BE2C (cell line): ENCODE data around the gene WDR37.

ENCODE experiments used
- DNase-seq: peaks from one replicate; pipeline ENCODE4 v3.0.0-alpha.2; 2020
- H3K27me3 ChIP-seq: fragments of 250-450 bp; sonication (Bioruptor Pico); 2 replicates; pipeline ENCODE4 v1.5.1; 2020; ENCODE audit warnings: mild to moderate bottlenecking
- H3K36me3 ChIP-seq: fragments of 250-450 bp; sonication (Bioruptor Pico); 2 replicates; pipeline ENCODE4 v1.5.1; 2020; ENCODE audit warnings: mild to moderate bottlenecking
- H3K4me1 ChIP-seq: fragments of 250-450 bp; sonication (Bioruptor Pico); 2 replicates; pipeline ENCODE4 v1.5.1; 2020
- H3K4me3 ChIP-seq: 2 replicates; pipeline ENCODE4 v1.5.1; 2011; ENCODE audit warnings: low read depth, low read length
- H3K9me3 ChIP-seq: fragments of 250-450 bp; sonication (Bioruptor Pico); 2 replicates; pipeline ENCODE4 v1.5.1; 2020
- CTCF ChIP-seq: IDR thresholded peaks from 2 replicates; pipeline ENCODE4 v1.5.1; 2012; ENCODE audit warnings: mild to moderate bottlenecking, low read depth, low read length

The WDR37 gene

GRCh38 chr10:1049425-1049958 lies 6.7 kb upstream of the WDR37 start:
- Histone ChIP-seq H3K4me1 (no peaks in the 10 kb centered on the region; the same call in none of the 2 replicates), H3K9me3 (no peaks in the 10 kb centered on the region), H3K36me3 (no peaks in the 10 kb centered on the region; the same call in none of the 2 replicates), H3K4me3 (peak overlapping the region; percentile 89), H3K27me3 (no peaks in the 10 kb centered on the region)
- TF ChIP-seq CTCF: no peak
- DNase-seq: no peak

- Histone ChIP-seq H3K9me3 (no peaks in the 10 kb centered on the region), H3K36me3 (no peaks in the 10 kb centered on the region; the same call in none of the 2 replicates), H3K27me3 (no peaks in the 10 kb centered on the region), H3K4me1 (no peaks in the 10 kb centered on the region), H3K4me3 (peak overlapping the region; percentile 89)
- TF ChIP-seq CTCF: no peak
- DNase-seq: peak; percentile 42
These were observed 6.0 kb upstream of the WDR37 start for GRCh38 chr10:1050145-1050544.

- Histone ChIP-seq H3K9me3 (no peaks in the 10 kb centered on the region), H3K27me3 (no peaks in the 10 kb centered on the region), H3K36me3 (no peaks in the 10 kb centered on the region; the same call in none of the 2 replicates), H3K4me3 (peak overlapping the region; percentile 89), H3K4me1 (no peaks in the 10 kb centered on the region)
- TF ChIP-seq CTCF: no peak
- no peak for DNase-seq
These were observed 5.6 kb upstream of the WDR37 start for GRCh38 chr10:1050554-1050953.

GRCh38 chr10:1054684-1055083 lies 1.5 kb upstream of the WDR37 start:
- H3K9me3 ChIP-seq: no peaks in the 10 kb centered on the region
- TF ChIP-seq CTCF: no peak
- H3K27me3 ChIP-seq: no peaks in the 10 kb centered on the region
- H3K4me1 ChIP-seq: no peaks in the 10 kb centered on the region
- peaks cover 2% of the 10 kb centered on the region for H3K36me3 ChIP-seq
- no peak for DNase-seq
- H3K4me3 ChIP-seq: peak overlapping the region; percentile 94

GRCh38 chr10:1057106-1057657 lies 997 bp downstream of the WDR37 start:
- Histone ChIP-seq H3K9me3 (no peaks in the 10 kb centered on the region), H3K4me3 (peak overlapping the region; percentile 94), H3K4me1 (no peaks in the 10 kb centered on the region), H3K27me3 (no peaks in the 10 kb centered on the region), H3K36me3 (peaks cover 2% of the 10 kb centered on the region; the same call in 1 of the 2 replicates)
- TF ChIP-seq CTCF: no peak
- DNase-seq: no peak

GRCh38 chr10:1058017-1058416 lies 1.8 kb downstream of the WDR37 start:
- TF ChIP-seq CTCF: no peak
- H3K36me3 ChIP-seq: peaks cover 2% of the 10 kb centered on the region; the same call in 1 of the 2 replicates
- DNase-seq: no peak
- H3K27me3 ChIP-seq: no peaks in the 10 kb centered on the region
- H3K9me3 ChIP-seq: no peaks in the 10 kb centered on the region
- H3K4me1 ChIP-seq: no peaks in the 10 kb centered on the region
- no peak overlapping the region for H3K4me3 ChIP-seq
